ENCODE data around the gene CDC42EP2. TPM values are rescaled to one million over a fixed set of nuclear protein-coding genes. Genes with fewer than 3 reads are reported as not detected.

Gene CDC42EP2
- total and polyA plus RNA-seq, 10 of the 15 experiments (the other 5 are each of a cell fraction or from before 2014, with no cell fraction given): 0.03 to 1.2 (median 0.09) TPM; not detected in 3

- FAIRE-seq (no peak), ATAC-seq (no peak), DNase-seq (ENCODE audit: low read depth, low spot score) (no peak)
- WGBS (ENCODE audit: insufficient coverage, insufficient replicate concordance, low lambda C conversion rate, missing lambda C conversion rate): 75% methylated on average over 10 of the region's 10 CpGs
- Histone ChIP-seq H3K4me1 (ENCODE audit: control insufficient read depth, insufficient read depth, low read length) (0 out of 2 replicates have a peak, but pooled peaks cover 3% of the 10 kb centered on the region), H3K4me3 (no peak overlapping the region), H3K9me3 (replicated peaks; ENCODE audit: control insufficient read depth, insufficient read depth, low read length) (no peaks in the 10 kb centered on the region), H4K20me1 (ENCODE audit: control insufficient read depth, insufficient read depth) (no peaks in the 10 kb centered on the region), H3K4me2 (ENCODE audit: control insufficient read depth, insufficient read depth) (no peak overlapping the region), H3K27ac (ENCODE audit: control insufficient read depth, insufficient read depth) (no peak overlapping the region), H2AFZ (ENCODE audit: control insufficient read depth, low read depth, low read length) (no peak overlapping the region), H3K9ac (ENCODE audit: control insufficient read depth, insufficient read depth, low read length) (no peak overlapping the region), H3K36me3 (ENCODE audit: control insufficient read depth in 2 of 2, insufficient read depth in 2 of 2, low read length in 1 of 2) (peaks cover 0 to 5% of the 10 kb centered on the region in 2 experiments; a peak in 1 of 4 replicates), H3K79me2 (ENCODE audit: control insufficient read depth, insufficient read depth, low read length) (no peaks in the 10 kb centered on the region), H3K27me3 (replicated peaks in 1 of 2; ENCODE audit: control insufficient read depth in 2 of 2, insufficient read depth in 2 of 2, low read length in 1 of 2) (peaks cover 0 to 1% of the 10 kb centered on the region in 2 experiments; a peak in 2 of 4 replicates)
- intact Hi-C loops (cut with micrococcal nuclease; ENCODE audit: unreplicated experiment) (no loop called here), in situ Hi-C loops (cut with MboI) (no loop called here)
- no TSS peak for BruUV-seq (replicated peaks)
- POLR2A ChIA-PET: no interaction called here
- RAD21 ChIA-PET (ENCODE audit: unreplicated experiment): interaction anchor here (7.9 kb wide), 1 partner anchor 33 kb away, joined by 254 read pairs; no protein-coding TSS in a partner anchor
- TF ChIP-seq POLR2A (IDR thresholded peaks at IDR 0.05; ENCODE audit: low read depth, low read length): peak; percentile 10; the same call in 1 of the 2 replicates
- TF ChIP-seq, protein P1, sequence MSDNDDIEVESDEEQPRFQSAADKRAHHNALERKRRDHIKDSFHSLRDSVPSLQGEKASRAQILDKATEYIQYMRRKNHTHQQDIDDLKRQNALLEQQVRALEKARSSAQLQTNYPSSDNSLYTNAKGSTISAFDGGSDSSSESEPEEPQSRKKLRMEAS (IDR thresholded peaks at IDR 0.05; ENCODE audit: low read depth, low read length): no peak
- no peak for TF ChIP-seq CBX3 (IDR thresholded peaks at IDR 0.05; ENCODE audit: borderline replicate concordance, low read depth)
- no peak for TF ChIP-seq ZNF592 (IDR thresholded peaks at IDR 0.05)
- no peak for TF ChIP-seq ZBTB4 (CRISPR knock-in tag; IDR thresholded peaks at IDR 0.05)
- TF ChIP-seq, protein P2, sequence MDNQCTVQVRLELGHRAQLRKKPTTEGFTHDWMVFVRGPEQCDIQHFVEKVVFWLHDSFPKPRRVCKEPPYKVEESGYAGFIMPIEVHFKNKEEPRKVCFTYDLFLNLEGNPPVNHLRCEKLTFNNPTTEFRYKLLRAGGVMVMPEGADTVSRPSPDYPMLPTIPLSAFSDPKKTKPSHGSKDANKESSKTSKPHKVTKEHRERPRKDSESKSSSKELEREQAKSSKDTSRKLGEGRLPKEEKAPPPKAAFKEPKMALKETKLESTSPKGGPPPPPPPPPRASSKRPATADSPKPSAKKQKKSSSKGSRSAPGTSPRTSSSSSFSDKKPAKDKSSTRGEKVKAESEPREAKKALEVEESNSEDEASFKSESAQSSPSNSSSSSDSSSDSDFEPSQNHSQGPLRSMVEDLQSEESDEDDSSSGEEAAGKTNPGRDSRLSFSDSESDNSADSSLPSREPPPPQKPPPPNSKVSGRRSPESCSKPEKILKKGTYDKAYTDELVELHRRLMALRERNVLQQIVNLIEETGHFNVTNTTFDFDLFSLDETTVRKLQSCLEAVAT (IDR thresholded peaks at IDR 0.05): no peak
- CTCF ChIA-PET: interaction anchor here (1.7 to 15.4 kb wide), 2 partner anchors 22 to 105 kb away, joined by 3 to 261 read pairs; partner anchors contain the start of gene DPF2
- SMC1A ChIA-PET (ENCODE audit: uncharacterized antibody, unreplicated experiment): interaction anchor here (11.6 kb wide), 1 partner anchor 32 kb away, joined by 180 read pairs; no protein-coding TSS in a partner anchor
Measured at GRCh38 chr11:65310215-65310614, 4.5 kb upstream of the CDC42EP2 start.

Data from GM12878 (cell line).